ENCODE data around the gene ACTA1. TPM values are rescaled to one million over a fixed set of nuclear protein-coding genes. Genes with fewer than 3 reads are reported as not detected.

Gene ACTA1
- total RNA-seq, 1 donor from 2014 or later, result not detected

- H3K4me3 ChIP-seq (ENCODE audit: low read depth, low read length), result no peak overlapping the region
- no peak for DNase-seq (ENCODE audit: low read depth)
- TF ChIP-seq, protein P1, sequence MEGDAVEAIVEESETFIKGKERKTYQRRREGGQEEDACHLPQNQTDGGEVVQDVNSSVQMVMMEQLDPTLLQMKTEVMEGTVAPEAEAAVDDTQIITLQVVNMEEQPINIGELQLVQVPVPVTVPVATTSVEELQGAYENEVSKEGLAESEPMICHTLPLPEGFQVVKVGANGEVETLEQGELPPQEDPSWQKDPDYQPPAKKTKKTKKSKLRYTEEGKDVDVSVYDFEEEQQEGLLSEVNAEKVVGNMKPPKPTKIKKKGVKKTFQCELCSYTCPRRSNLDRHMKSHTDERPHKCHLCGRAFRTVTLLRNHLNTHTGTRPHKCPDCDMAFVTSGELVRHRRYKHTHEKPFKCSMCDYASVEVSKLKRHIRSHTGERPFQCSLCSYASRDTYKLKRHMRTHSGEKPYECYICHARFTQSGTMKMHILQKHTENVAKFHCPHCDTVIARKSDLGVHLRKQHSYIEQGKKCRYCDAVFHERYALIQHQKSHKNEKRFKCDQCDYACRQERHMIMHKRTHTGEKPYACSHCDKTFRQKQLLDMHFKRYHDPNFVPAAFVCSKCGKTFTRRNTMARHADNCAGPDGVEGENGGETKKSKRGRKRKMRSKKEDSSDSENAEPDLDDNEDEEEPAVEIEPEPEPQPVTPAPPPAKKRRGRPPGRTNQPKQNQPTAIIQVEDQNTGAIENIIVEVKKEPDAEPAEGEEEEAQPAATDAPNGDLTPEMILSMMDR (conservative IDR thresholded peaks at IDR 0.05; ENCODE audit: low read depth, low read length), result no peak
Measured at GRCh38 chr1:229410370-229410691, 23.6 kb downstream of the ACTA1 start.

DNA sequence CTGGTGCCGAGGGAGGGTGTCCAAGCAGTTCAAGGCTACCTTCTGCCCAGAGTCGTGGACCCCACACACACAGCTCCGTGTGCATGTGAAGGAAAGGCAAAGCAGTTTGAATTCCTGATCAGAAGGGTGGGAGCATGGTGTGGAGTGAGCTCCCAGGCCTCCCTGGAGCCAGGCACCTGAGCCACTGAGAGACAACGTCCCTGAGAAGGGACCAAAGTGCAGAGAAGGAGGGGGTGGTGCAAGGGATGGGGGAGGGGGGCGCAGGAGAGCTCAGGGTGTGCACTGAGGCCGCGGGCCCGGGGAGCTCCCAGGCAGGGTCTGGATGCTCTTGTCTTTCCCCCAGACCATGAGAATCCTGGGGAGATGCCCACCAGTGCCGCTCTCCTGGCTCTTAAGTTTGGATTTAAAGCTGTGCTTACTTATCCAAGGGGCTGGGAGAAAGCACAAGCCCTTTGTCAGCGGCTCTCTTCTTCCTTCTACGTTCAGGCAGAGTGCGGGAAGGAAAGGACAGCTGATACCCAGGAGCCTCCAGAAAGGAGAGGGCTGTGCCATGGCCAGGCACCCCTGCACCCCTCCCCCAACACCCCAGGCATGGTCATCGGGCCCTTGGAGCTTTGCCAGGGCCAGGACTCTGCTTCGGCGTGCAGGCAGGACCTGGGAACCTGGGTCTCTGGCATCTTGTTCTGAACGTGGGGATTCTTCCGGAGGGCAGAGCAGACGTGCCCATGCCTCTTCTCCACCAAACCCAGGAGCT is 24.1 kb downstream of the ACTA1 start:
- H3K4me3 ChIP-seq (ENCODE audit: low read depth, low read length), result no peak overlapping the region
- DNase-seq (ENCODE audit: low read depth), result no peak
- TF ChIP-seq, protein P1 (conservative IDR thresholded peaks at IDR 0.05; ENCODE audit: low read depth, low read length), result no peak

DNA sequence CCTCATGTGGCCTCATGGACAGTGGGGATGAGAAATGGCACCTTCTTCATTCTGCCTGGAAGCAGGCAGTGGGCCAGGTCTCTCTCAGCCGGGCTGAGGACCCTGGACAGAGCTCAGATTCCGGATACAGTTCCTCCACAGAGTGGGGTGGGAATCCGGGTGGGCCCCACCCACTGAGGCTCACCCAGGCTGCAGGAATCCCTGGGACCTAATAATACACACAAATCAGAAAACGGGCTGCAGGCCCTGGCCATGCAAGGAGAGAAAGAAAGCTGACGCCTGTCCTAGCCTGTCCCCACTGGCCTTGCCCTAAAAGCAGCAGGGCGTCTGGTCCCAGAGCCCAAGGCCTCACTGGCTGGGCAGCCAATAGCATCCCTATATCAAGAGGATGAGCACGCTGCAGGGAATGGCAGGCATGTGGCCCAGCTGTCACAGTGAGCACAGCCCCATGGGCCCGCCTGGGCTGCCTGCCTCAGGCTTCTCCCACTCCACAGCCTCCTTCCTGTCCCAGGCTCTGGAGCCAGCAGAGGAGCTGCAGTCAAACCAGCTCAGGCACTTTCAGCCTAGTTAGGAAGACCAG is 25.3 kb downstream of the ACTA1 start:
- H3K4me3 ChIP-seq (ENCODE audit: low read depth, low read length), result no peak overlapping the region
- no peak for DNase-seq (ENCODE audit: low read depth)
- TF ChIP-seq, protein P1 (conservative IDR thresholded peaks at IDR 0.05; ENCODE audit: low read depth, low read length), result no peak

GRCh38 chr1:229407206-229408026 is 26.5 kb downstream of the ACTA1 start:
- no peak overlapping the region for H3K4me3 ChIP-seq (ENCODE audit: low read depth, low read length)
- no peak for DNase-seq (ENCODE audit: low read depth)
- TF ChIP-seq, protein P1 (conservative IDR thresholded peaks at IDR 0.05; ENCODE audit: low read depth, low read length), result no peak

GRCh38 chr1:229406798-229407197 is 27.1 kb downstream of the ACTA1 start:
- TF ChIP-seq, protein P1 (conservative IDR thresholded peaks at IDR 0.05; ENCODE audit: low read depth, low read length), result no peak
- no peak overlapping the region for H3K4me3 ChIP-seq (ENCODE audit: low read depth, low read length)
- DNase-seq (ENCODE audit: low read depth), result no peak

DNA sequence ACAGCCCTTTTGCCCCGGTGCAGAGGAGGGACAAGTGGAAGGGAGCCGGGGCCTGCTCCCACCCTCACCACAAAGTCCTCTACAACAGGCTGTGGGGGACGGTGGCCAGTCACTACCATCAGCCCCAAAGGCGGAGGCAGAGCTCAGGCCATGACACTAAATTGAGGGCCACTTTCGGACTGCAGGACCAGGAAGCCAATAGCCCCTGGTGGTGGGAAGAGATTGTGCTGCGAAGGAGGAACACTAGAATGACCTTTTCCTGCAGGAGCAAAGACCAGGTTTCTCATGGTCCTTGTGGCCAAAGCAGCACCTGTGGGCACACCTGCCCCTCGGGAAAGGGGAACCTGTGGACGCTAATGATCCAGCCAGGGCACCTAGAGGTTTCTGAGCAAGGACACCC is 30.3 kb downstream of the ACTA1 start:
- TF ChIP-seq, protein P1 (conservative IDR thresholded peaks at IDR 0.05; ENCODE audit: low read depth, low read length), result no peak
- H3K4me3 ChIP-seq (ENCODE audit: low read depth, low read length), result no peak overlapping the region
- no peak for DNase-seq (ENCODE audit: low read depth)
